GM18502 (cell line): ENCODE results near the gene SMARCC1.

Source experiments
- ATAC-seq: cut with Tn5 transposase; IDR thresholded peaks from one replicate; pipeline ENCODE4 v1.9.1; 2021; ENCODE audit warnings: mild to moderate bottlenecking; ENCODE audit not compliant: unreplicated experiment, poor library complexity

The SMARCC1 gene

DNA sequence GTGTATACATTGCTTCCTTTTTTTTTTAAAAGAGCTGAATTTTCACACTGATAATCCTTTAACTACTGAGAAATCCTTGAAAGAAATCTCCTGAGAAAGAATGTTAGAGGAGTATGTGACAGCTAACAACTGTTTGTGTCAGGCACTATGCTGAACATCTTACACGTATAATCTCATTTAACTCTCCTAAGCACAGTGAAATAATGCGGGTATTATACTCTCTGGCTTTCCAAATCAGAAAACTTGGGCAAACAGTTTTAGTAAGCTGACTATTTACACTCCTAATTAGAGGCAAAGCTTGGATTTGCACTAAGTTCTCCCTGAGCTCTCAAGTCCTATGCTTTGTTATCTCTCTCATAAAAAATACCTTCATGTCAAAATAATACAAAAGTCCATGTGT is 69.3 kb downstream of the SMARCC1 start:
- no peak for ATAC-seq

DNA sequence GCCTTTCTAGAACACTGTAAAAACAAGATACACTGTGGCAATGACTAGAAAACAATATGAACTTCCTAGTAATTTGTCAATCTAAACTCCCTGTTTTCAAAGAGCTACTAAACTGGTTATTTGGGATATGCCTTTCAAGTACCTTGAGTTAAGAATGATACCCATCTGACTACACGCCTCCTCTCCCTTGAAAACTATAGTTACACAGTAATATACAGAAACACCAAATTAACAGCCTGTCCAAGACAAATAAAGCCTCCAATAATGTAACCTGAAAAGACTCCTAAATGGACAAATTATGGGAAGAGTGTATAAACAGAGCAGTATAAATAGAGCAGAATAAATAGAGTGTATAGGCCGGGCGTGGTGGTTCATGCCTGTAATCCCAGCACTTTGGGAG is 70.1 kb downstream of the SMARCC1 start:
- no peak for ATAC-seq

DNA sequence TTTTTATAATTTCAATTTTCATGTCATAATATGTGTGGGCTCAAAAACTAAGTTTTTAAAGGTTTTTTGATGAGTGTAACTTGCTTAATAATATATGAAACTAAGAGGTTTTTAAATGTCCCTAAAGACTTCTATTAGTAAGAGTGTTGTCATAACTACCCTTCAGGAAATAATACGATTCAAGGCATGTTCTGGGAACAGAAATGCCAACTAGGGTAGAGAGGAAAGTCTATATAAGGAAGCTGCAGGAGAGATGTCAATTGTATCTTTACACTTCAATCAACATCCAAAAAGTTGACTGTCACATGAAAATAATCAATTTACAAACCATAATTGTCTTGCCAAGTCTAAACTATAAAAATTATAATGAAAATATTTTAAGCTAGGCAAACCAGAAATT is 76.3 kb downstream of the SMARCC1 start:
- no peak for ATAC-seq

DNA sequence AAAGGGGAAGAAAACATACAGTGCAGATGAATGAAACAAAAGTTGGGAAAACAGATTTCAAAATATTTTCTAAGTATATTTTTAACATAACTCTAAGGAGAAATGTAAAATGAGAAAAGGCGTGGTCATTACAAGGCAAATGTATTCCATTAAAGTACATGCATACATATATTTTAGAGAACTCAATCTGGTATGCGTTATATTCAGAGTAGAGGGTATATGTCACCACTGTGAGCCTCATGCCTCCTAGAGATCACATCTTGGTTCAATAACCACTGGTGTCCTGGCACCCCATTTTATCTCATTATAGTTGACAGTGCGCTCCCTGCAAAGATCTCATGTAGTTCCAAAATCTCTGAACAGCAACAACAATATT is 77.5 kb downstream of the SMARCC1 start:
- ATAC-seq = no peak

DNA sequence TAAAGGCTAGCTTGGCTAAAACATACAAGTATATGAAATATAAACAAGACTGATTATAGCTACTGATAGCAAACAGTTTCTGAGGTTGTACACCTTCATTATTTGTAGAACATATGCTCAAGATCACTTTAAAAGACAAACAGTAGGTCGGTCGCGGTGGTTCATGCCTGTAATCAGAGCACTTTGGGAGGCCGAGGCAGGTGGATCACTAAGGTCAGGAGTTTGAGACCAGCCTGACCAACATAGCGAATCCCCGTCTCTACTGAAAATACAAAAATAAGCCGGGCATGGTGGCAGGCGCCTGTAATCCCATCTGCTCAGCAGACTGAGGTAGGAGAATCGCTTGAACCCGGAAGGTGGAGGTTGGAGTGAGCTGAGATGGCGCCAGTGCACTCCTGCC is 80.3 kb downstream of the SMARCC1 start:
- no peak for ATAC-seq

DNA sequence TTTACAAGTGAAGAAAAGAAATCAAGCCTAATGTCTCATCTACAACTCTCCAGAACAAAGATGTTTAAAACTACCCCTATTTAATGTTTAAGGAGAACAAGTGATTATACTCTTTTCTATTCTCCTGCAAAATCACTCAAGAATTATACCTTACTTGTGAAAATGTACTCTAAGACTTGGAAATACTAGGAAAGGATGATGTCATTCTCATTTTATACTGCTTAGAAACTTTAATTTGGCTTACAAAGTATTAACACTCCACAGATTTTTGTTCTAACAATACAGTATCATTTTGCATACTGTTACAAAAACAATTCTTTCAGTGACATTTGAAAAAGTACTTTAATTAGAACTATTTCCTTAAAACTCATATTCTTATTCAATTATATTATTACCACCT is 89.5 kb downstream of the SMARCC1 start:
- no peak for ATAC-seq

DNA sequence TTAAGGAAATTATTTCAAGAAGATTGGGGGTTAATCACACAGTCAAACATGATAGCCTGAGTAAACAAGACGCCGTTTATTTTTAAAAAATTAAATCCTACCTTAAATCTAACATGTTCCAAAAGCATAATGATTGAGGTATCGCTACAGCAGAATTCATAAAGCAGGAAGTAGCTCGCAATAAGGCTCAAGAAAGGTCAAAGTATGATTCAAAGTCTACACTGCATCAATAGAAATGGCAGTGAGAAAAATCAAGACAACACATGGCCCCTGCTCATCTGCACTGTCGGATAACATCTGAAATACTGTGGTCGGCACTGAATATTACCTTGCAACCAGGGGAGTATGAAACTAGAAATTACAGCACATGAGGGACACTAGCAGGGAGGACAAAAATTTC is 93.2 kb downstream of the SMARCC1 start:
- no peak for ATAC-seq

DNA sequence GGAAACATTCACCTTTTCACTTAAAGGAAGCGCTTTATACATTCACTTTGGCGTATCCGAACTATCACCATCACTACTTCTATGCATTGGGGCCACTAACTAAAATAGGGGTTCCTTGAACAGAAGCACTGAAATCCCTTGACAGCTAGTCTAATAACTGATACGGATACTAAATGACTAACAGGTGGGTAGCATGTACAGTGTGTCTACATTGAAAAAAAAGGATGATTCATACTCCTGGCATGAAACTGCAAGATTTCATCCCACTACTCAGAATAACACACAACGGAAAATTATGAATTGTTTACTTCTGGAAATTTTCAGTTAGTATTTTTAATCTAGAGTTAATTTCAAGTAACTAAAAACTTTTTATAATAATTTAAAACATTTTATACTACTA is 96.7 kb downstream of the SMARCC1 start:
- no peak for ATAC-seq

DNA sequence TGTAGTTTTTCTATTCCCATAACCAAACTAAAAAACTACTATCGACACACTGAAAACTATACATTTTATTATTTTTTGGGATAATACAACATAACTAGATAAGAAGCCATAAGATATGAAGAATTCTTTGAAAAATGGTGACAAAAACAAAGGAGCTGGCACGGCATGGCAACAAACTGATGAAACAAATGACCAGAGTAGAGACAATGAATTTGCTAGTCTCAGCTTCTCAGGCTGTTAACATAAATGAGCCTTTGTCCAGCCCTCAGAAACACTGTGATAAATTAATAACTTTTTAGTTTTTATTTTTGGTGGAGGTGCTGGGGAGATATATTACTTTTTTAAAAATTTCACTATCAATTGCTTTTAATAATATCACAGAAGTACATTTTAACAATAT is 100.7 kb downstream of the SMARCC1 start:
- ATAC-seq = no peak

DNA sequence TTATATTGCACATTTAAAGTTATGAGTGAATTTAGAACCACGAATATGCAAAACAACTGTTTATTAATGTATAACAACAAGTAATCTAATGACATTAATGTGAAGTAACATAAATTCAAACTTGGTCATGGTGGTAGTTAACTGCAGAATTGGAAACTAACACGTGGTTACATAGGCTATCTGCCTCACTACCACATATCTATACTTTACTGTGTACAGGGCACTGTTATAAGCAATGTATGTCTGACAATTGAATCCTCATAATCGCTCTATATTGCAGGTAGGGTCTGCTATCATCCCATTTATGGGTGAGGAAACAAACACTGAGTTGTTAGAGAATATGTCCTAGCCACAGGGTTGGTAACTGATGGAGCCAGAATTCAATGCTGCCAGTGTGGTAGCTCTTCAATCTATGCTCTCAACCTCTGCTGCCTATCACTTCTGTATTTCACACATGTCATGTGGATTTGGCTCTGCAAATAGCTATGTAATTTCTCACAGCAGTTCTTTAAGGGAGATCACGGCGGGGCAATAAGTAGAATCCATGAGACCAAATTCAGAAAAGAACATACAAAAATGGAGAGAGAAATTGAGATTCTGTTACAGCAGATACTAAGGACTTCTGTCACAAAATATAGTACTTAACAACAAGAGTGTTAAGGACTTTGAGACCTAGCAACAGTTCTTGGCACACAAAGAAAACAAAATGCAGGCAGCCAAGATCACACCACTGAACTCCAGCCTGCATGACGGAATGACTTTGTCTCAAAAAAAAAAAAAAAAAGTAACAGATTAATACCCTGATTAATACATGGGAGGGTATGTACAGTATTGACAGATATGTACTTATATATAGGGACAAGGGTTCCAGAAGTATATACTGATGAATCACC is 103.0 kb downstream of the SMARCC1 start:
- ATAC-seq = no peak

DNA sequence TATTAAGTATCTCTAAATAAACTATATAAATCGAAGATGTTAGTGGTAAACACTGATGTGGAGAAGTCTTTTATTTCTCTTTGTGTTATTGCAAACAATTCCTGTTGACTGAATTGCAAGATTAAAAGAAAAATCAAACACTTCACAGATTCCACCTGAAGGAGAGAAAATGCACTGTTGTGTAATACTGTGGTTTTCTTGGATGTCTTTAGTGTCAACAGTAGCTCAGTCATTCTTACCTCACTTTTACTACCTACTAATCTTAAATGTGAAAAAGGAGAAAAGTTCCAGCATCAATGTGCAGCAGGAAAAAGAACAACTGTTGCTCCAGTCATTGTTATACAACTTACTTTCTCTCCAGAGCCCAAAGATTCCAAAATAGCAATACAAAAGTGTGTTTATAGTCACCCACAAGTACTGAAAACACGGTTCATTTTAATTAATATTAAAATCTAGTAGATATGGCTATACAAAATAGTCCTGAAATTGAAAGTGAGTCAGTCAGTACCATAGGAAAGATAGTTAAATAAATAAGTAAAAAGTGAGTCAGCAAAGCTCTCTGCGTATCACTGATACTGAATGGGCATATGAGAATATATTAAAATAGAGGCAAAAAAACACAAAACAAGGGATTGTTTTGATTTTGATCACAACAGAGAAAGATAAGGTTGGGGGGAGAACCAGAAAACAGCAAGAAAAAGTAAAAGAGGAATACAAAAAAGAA is 112.5 kb downstream of the SMARCC1 start:
- ATAC-seq = no peak

DNA sequence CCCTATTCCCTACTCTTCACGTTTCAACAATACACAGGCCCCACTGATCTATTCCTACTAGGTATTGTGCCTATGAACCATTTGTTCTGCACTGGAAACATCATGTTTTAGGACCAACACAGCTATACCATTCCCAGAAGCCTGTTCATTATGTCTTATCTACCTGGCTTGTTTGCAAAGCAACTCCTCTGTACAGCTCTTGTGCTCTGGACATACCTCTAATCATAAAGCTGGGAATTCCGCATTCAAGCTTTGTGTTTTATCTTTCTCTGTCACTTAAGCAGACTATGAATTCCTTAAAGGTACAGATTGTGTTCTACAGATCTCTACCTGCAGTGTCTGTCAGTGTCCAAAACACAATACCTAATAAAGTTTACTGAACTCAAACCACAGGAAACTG is 115.6 kb downstream of the SMARCC1 start:
- no peak for ATAC-seq

DNA sequence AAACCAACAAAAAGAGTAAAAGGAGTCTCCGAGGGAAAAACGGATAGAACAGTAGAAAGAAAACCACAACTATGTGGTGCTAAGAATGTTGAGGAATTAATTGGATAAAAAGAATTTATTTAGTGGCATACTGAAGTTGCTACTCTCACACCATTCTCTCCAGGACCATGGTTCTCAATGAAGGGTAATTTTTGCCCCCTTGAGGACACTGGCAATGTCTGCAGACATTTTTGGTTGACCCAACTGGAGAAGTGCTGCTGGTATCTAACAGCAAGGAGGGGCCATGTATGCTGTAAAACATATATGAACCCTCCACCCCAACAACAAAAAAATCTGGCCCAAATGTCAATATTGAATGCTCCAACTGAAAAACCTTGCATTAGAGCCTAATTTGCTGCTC is 117.2 kb downstream of the SMARCC1 start:
- ATAC-seq = no peak

DNA sequence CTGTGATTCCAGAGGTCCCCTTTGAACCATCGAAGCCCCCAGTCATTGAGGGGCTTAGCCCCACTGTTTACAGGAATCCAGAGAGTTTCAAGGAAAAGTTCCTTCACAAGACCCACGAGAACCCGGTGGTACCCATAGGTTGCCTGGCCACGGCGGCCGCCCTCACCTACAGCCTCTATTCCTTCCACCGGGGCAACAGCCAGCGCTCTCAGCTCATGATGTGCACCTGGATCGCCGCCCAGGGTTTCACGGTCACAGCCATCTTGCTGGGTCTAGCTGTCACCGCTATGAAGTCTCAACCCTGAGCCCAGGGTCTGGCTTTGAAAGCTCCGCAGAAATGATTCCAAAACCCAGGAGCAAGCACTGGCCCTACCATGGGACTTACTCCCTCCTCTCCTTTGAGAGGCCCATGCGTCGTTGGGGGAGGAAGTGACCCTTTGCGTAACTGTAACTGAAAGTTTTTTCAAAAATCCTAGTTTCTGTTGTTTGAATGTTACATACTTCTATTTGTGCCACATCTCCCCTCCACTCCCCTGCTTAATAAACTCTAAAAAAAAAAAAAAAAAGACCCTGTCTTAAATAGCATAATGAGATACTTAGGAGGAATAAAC is 118.0 kb downstream of the SMARCC1 start:
- no peak for ATAC-seq

DNA sequence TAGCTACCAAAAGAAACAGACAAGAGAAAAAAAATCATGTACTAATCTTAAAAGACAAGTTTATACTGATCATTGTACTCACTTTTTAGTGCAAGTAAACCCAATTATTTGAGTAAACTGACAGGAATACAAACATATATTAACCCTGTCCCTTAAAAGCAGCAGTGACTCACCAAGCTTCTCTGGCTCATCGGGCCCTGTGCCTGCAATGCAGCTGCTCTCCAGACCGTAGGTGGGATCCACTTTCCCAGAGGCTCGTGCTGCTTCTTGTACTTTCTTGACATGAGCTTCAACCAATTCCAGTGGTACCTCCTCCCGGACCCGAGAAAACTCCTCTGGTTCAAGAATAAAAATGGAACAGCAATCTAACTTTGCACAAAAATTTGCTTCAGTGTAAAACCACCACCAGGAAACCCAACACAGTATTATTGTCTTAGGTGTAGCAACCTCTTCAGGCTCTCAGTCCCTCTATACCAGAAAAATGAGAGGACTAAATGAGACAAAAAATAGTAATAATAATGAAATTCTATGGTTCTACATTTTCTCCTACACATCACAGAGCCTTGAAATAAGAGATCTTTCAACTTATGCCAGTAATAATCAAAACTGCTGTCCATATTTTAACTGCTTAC is 120.5 kb downstream of the SMARCC1 start:
- no peak for ATAC-seq

DNA sequence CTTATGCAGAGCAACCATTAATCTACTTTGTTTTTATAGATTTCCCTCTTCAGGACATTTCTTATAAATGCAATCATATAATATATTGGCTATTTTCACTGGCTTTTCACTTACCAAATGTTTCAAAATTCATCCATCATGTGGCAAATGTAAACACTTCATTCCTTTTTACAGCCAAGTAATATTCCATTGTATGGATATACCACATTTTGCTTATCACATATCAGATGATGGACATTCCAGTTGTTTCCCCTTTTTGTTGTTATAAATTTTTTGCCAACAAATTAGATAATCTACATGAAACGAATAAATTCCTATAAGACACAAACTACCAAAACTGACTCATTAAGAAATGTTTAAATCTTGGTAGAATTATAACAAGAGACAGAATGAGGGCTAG is 123.2 kb downstream of the SMARCC1 start:
- ATAC-seq = no peak

DNA sequence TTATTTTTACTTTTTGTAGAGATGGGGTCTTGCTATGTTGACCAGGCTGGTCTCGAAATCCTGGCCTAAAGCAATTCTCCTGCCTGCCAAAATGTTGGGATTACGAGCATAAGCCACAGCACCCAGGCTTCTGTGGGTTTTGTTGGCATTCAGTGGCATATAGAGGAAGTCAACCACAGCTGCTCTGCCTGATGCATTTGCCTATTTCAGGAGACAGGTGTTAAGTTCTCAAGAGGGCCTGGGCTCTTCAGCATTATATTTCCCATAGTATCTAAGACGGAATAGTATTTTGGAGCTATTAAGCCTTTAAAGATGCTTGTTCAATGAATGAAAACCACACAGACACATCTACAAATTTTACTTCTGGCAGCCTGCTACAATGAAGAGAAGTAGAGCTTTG is 129.6 kb downstream of the SMARCC1 start:
- ATAC-seq = no peak

DNA sequence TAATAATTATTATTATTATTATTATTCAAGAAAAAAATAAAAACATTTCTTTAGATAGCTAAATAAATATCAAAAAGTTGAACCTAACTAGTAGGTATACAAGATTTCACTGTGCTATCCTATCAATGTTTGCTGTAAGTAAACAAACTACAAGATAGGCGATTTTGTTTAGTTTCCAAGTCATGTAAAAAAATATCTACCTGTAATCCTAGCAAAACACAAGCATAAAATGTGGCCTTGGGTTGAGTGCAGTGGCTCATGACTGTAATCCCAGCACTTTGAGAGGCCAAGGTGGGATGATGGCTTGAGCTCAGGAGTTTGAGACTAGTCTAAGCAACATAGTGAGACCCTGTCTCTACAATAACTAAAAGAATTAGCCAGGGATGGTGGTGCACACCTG is 131.4 kb downstream of the SMARCC1 start:
- no peak for ATAC-seq

DNA sequence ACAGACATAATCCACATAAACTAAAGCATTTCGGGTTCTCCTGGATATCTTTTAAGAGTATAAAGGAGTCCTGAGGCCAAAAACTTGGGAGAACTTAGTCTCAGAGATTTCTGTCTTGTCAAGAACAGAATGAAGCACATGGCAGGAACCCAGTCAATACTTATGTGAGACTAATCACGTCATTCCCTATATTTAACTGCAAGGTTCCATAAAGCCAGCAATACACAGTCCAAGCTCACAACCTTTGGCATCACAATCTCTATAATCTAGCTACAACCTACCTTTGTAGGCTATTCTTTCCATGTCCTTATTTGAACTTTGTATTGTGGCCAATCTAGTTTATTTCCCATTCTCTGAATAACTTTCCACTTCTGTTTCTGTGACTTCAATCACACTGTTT is 134.1 kb downstream of the SMARCC1 start:
- ATAC-seq = no peak

DNA sequence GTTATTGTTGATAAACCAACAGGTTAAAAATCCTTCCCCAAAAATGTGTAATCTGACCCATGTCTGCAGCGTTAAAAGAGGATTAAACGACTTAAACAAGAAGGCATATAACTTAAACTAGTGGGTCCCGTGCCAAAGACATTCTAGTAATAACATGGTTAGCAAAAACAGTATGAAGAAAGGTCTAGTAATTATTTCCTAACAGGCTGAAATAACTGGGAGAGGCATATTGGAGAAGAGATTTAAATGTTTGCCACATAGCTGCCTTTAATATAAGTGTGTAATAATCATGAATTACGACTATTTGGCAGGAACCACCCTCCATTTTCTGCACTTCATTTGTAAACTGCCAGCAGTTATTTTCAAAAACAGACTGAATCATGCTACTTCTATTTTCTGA is 135.3 kb downstream of the SMARCC1 start:
- no peak for ATAC-seq

DNA sequence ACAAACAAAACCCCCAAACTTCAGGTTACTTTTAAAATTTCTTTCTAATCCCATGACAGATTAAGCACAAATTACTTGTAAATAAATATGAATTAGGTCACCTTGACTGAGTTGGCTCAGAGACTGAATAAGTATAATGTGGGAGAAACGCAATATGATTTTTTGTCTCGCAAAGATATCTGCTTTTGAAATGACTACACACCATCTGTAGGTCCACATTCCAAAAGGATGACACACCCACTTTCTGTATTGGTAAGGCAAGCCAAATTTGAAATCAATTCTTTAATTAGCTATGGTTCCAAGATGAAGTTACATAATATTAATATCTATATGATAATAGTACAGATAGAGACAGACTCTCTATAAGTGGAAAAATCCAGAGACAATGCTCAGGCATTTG is 136.1 kb downstream of the SMARCC1 start:
- no peak for ATAC-seq
